Activated T-helper 2 cell treated with anti-CD3 and anti-CD28 coated beads, Interferon-gamma antibody, Interleukin-2, Interleukin-4, amounts not matched to agents 10 μg/mL and 5 μg/mL and 100 μg/mL, durations not matched to agents 14 hours and 24 hours and 36 hours (primary cell): ENCODE measurements around the gene MAMSTR. TPM values are rescaled to one million over a fixed set of nuclear protein-coding genes. Genes with fewer than 3 reads are reported as not detected.
"Not testable (repeated sequence)": the region's sequence is repeated elsewhere in the genome, so short reads cannot be mapped to it uniquely, and the experiment has no call there.

Experiments
- DNase-seq: peaks from one replicate; pipeline ENCODE4 v3.0.0; 2021; ENCODE audit warnings: low spot score
- H3K27ac Mint-ChIP-seq: one replicate; pipeline ENCODE4 v1.8.0; 2021; ENCODE audit warnings: mixed read lengths
- H3K27me3 Mint-ChIP-seq: one replicate; pipeline ENCODE4 v1.8.0; 2021; ENCODE audit warnings: low read depth, mixed read lengths
- H3K36me3 Mint-ChIP-seq: one replicate; pipeline ENCODE4 v1.8.0; 2021; ENCODE audit warnings: low read depth, mixed read lengths
- H3K4me1 Mint-ChIP-seq: one replicate; pipeline ENCODE4 v1.8.0; 2021; ENCODE audit warnings: low read depth, mixed read lengths
- H3K4me3 Mint-ChIP-seq: one replicate; pipeline ENCODE4 v1.8.0; 2021; ENCODE audit warnings: low read depth, mild to moderate bottlenecking, moderate library complexity, mixed read lengths
- H3K9me3 Mint-ChIP-seq: one replicate; pipeline ENCODE4 v1.8.0; 2021; ENCODE audit warnings: mixed read lengths
- intact Hi-C: fragments of 100-400 bp; cut with micrococcal nuclease; formaldehyde crosslinking; loops from one replicate; pipeline ENCODE4 v1.15.1; 2023
- total RNA-seq: library from RNA; stranded (reverse); gene quantifications from 2 replicates; pipeline ENCODE4 v1.2.3, GENCODE V29; 2022

The MAMSTR gene
- total RNA-seq, 1 donor from 2014 or later: 1.2 TPM

GRCh38 chr19:48722196-48722708 is 2.7 kb upstream of the MAMSTR start:
- Mint-ChIP-seq H3K9me3 (peaks cover 23% of the 10 kb centered on the region), H3K36me3 (peaks cover 19% of the 10 kb centered on the region), H3K4me3 (peak overlapping the region; percentile 8), H3K27ac (no peak overlapping the region), H3K4me1 (peaks cover 20% of the 10 kb centered on the region), H3K27me3 (no peaks in the 10 kb centered on the region)
- no peak for DNase-seq
- intact Hi-C loops: loop anchor here (5.0 kb wide), 1 partner anchor 75 kb away; the partner anchor contains the start of gene CA11

- Mint-ChIP-seq H3K27ac (peak overlapping the region; percentile 98), H3K36me3 (peaks cover 10% of the 10 kb centered on the region), H3K9me3 (peaks cover 11% of the 10 kb centered on the region), H3K4me3 (peak overlapping the region; percentile 91), H3K4me1 (peaks cover 14% of the 10 kb centered on the region), H3K27me3 (no peaks in the 10 kb centered on the region)
- intact Hi-C loops: loop anchor here (5.0 kb wide), 1 partner anchor 73 kb away; the partner anchor contains the start of gene CA11
- DNase-seq: peak; percentile 90
Observed at GRCh38 chr19:48720613-48721296, 1.2 kb upstream of the MAMSTR start.

- Mint-ChIP-seq H3K27me3 (no peaks in the 10 kb centered on the region), H3K9me3 (peaks cover 7% of the 10 kb centered on the region), H3K4me1 (peaks cover 10% of the 10 kb centered on the region), H3K4me3 (peak overlapping the region; percentile 91), H3K27ac (peak overlapping the region; percentile 98), H3K36me3 (peaks cover 6% of the 10 kb centered on the region)
- intact Hi-C loops: loop anchor here (5.0 kb wide), 1 partner anchor 73 kb away; the partner anchor contains the start of gene CA11
- DNase-seq: no peak
Observed at GRCh38 chr19:48720251-48720612, 707 bp upstream of the MAMSTR start.

- Mint-ChIP-seq H3K27ac (no peak overlapping the region), H3K4me3 (no peak overlapping the region), H3K27me3 (no peaks in the 10 kb centered on the region), H3K9me3 (no peaks in the 10 kb centered on the region), H3K4me1 (peaks cover 9% of the 10 kb centered on the region), H3K36me3 (no peaks in the 10 kb centered on the region)
- intact Hi-C loops: no loop called here
- no peak for DNase-seq
Observed at GRCh38 chr19:48718711-48719231, 754 bp downstream of the MAMSTR start.

GRCh38 chr19:48718106-48718505 is 1.4 kb downstream of the MAMSTR start:
- H3K9me3 Mint-ChIP-seq, H3K36me3 Mint-ChIP-seq, H3K27me3 Mint-ChIP-seq, intact Hi-C loops, DNase-seq, H3K27ac Mint-ChIP-seq, H3K4me3 Mint-ChIP-seq: not testable (repeated sequence)
- H3K4me1 Mint-ChIP-seq: peaks cover 10% of the 10 kb centered on the region

GRCh38 chr19:48716562-48717291 is 2.8 kb downstream of the MAMSTR start:
- Mint-ChIP-seq H3K27ac (no peak overlapping the region), H3K4me3 (no peak overlapping the region), H3K36me3 (no peaks in the 10 kb centered on the region), H3K4me1 (peaks cover 8% of the 10 kb centered on the region), H3K9me3 (no peaks in the 10 kb centered on the region), H3K27me3 (no peaks in the 10 kb centered on the region)
- intact Hi-C loops: no loop called here
- DNase-seq: no peak

- H3K9me3 Mint-ChIP-seq: no peaks in the 10 kb centered on the region
- intact Hi-C loops: loop anchor here (2.0 kb wide), 1 partner anchor 55 kb away; no protein-coding TSS in a partner anchor
- peaks cover 6% of the 10 kb centered on the region for H3K4me1 Mint-ChIP-seq
- H3K27me3 Mint-ChIP-seq: no peaks in the 10 kb centered on the region
- H3K36me3 Mint-ChIP-seq: no peaks in the 10 kb centered on the region
- H3K4me3 Mint-ChIP-seq: no peak overlapping the region
- no peak for DNase-seq
- H3K27ac Mint-ChIP-seq: no peak overlapping the region
Observed at GRCh38 chr19:48715681-48716171, 3.8 kb downstream of the MAMSTR start.

- intact Hi-C loops: loop anchor here (1.0 to 2.0 kb wide), 2 partner anchors 23 to 54 kb away; no protein-coding TSS in a partner anchor
- peak overlapping the region; percentile 77 for H3K4me3 Mint-ChIP-seq
- no peaks in the 10 kb centered on the region for H3K27me3 Mint-ChIP-seq
- peak overlapping the region; percentile 68 for H3K27ac Mint-ChIP-seq
- H3K4me1 Mint-ChIP-seq: peaks cover 6% of the 10 kb centered on the region
- DNase-seq: no peak
- no peaks in the 10 kb centered on the region for H3K9me3 Mint-ChIP-seq
- H3K36me3 Mint-ChIP-seq: no peaks in the 10 kb centered on the region
Observed at GRCh38 chr19:48714759-48715675, 4.5 kb downstream of the MAMSTR start.

- intact Hi-C loops: loop anchor here (1.0 to 2.0 kb wide), 2 partner anchors 24 to 53 kb away; no protein-coding TSS in a partner anchor
- Mint-ChIP-seq H3K9me3 (no peaks in the 10 kb centered on the region), H3K36me3 (no peaks in the 10 kb centered on the region), H3K27ac (peak overlapping the region; percentile 68), H3K4me1 (peaks cover 6% of the 10 kb centered on the region), H3K27me3 (no peaks in the 10 kb centered on the region), H3K4me3 (peak overlapping the region; percentile 77)
- peak; percentile 99 for DNase-seq
Observed at GRCh38 chr19:48713864-48714755, 5.4 kb downstream of the MAMSTR start.

GRCh38 chr19:48713041-48713863 is 6.3 kb downstream of the MAMSTR start:
- H3K36me3 Mint-ChIP-seq: no peaks in the 10 kb centered on the region
- H3K27ac Mint-ChIP-seq: peak overlapping the region; percentile 33
- H3K9me3 Mint-ChIP-seq: no peaks in the 10 kb centered on the region
- peaks cover 6% of the 10 kb centered on the region for H3K4me1 Mint-ChIP-seq
- DNase-seq: no peak
- no peaks in the 10 kb centered on the region for H3K27me3 Mint-ChIP-seq
- peak overlapping the region; percentile 77 for H3K4me3 Mint-ChIP-seq
- intact Hi-C loops: no loop called here
